Endodermal cell (in vitro differentiated cells): ENCODE results near the gene KYNU. TPM values are rescaled to one million over a fixed set of nuclear protein-coding genes. Genes with fewer than 3 reads are reported as not detected.

Source experiments
- DNase-seq: peaks from one replicate; pipeline ENCODE4 v3.0.0-alpha.2; 2017
- H3K27ac ChIP-seq: 2 replicates; pipeline ENCODE4 v1.5.1; 2013; ENCODE audit warnings: mild to moderate bottlenecking, low read depth, low read length, moderate library complexity
- H3K27me3 ChIP-seq: 2 replicates; pipeline ENCODE4 v1.6.1; 2013; ENCODE audit warnings: mild to moderate bottlenecking, low read length, moderate library complexity; ENCODE audit not compliant: insufficient read depth, control insufficient read depth, poor library complexity, severe bottlenecking
- H3K36me3 ChIP-seq: 2 replicates; pipeline ENCODE4 v1.7.0; 2013; ENCODE audit warnings: mild to moderate bottlenecking, low read length, moderate library complexity; ENCODE audit not compliant: control insufficient read depth, insufficient read depth
- H3K4me1 ChIP-seq: one replicate; pipeline ENCODE4 v1.7.0; 2013; ENCODE audit warnings: low read length; ENCODE audit not compliant: control insufficient read depth, insufficient read depth
- H3K4me3 ChIP-seq: 2 replicates; pipeline ENCODE4 v1.5.1; 2013; ENCODE audit warnings: mild to moderate bottlenecking, low read length, moderate library complexity
- H3K9ac ChIP-seq: 2 replicates; pipeline ENCODE4 v1.6.1; 2013; ENCODE audit warnings: mild to moderate bottlenecking, low read length, moderate library complexity; ENCODE audit not compliant: poor library complexity, severe bottlenecking; ENCODE audit errors: extremely low read depth
- H3K9me3 ChIP-seq: 2 replicates; pipeline ENCODE4 v1.6.1; 2013; ENCODE audit warnings: mild to moderate bottlenecking, low read length, moderate library complexity; ENCODE audit not compliant: control insufficient read depth
- H3K27ac Mint-ChIP-seq: 2 replicates; pipeline ENCODE4 v1.8.0; 2020; ENCODE audit warnings: mixed read lengths
- H3K27me3 Mint-ChIP-seq: 2 replicates; pipeline ENCODE4 v1.8.0; 2021; ENCODE audit warnings: mild to moderate bottlenecking, mixed read lengths; ENCODE audit not compliant: insufficient read depth
- H3K36me3 Mint-ChIP-seq: 2 replicates; pipeline ENCODE4 v1.8.0; 2020; ENCODE audit warnings: low read depth, mixed read lengths
- H3K4me1 Mint-ChIP-seq: 2 replicates; pipeline ENCODE4 v1.8.0; 2020; ENCODE audit warnings: mixed read lengths
- H3K4me3 Mint-ChIP-seq: 2 replicates; pipeline ENCODE4 v1.8.0; 2020; ENCODE audit warnings: mild to moderate bottlenecking, moderate library complexity, mixed read lengths
- H3K9me3 Mint-ChIP-seq: 2 replicates; pipeline ENCODE4 v1.8.0; 2020; ENCODE audit warnings: mild to moderate bottlenecking, mixed read lengths
- WGBS, 2 experiments: methylation state at CpG; one replicate each; pipeline versions ENCODE4 v1.1.5 to v1.1.7; 2013; ENCODE audit warnings: missing lambda C conversion rate in 2 of 2, mixed read lengths in 1 of 2; ENCODE audit not compliant: insufficient coverage in 1 of 2, insufficient read length in 1 of 2; 5-methylcytosine and 5-hydroxymethylcytosine counted together
- total RNA-seq, 2 donors: library from RNA; stranded (reverse); fragmentation: NEBNext Ultra II Directional in 1 of 2; extraction: Animal tissue kit (Norgen Biotek cat#: 25700) in 1 of 2; gene quantifications; 2 replicates in 1 of 2; 3 replicates in 1 of 2; pipeline ENCODE4 v1.2.1, GENCODE V29; 2021
- TF ChIP-seq, protein P1 (sequence below): fragments of 200-600 bp; sonication (generic); conservative IDR thresholded peaks from 2 replicates; pipeline ENCODE4 v1.5.0; 2021; ENCODE audit warnings: antibody characterized with exemption, mild to moderate bottlenecking

KYNU gene
- total RNA-seq, 2 donors from 2014 or later = 1.2 to 4.2 TPM

DNA sequence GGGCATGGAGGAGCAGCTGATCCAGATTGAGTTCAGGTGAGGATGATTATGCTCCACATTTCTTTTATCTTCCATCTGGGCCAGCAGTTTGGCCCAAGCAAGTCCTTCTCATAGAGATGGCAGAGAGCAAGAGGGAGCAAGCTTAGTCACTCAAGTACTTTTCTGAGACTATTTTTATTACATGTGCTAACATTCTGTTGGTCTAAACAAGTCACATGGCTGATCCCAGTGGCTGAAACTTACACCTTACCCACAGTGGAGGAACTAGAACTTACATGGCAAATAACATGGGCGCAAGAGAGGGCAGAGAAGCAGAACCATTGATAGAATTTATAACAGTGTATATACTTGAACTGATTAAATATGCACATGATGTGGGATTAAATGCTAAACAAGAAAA lies 105.7 kb downstream of the KYNU start:
- Mint-ChIP-seq H3K4me1 (peaks cover 10% of the 10 kb centered on the region), H3K27me3 (no peaks in the 10 kb centered on the region), H3K27ac (no peak overlapping the region), H3K36me3 (no peaks in the 10 kb centered on the region), H3K4me3 (no peak overlapping the region), H3K9me3 (no peaks in the 10 kb centered on the region)
- DNase-seq = no peak
- Histone ChIP-seq H3K27me3 (no peaks in the 10 kb centered on the region), H3K9me3 (no peaks in the 10 kb centered on the region), H3K27ac (no peak overlapping the region), H3K36me3 (no peaks in the 10 kb centered on the region), H3K4me1 (no peaks in the 10 kb centered on the region), H3K4me3 (no peak overlapping the region), H3K9ac (no peak overlapping the region)
- TF ChIP-seq, protein P1, sequence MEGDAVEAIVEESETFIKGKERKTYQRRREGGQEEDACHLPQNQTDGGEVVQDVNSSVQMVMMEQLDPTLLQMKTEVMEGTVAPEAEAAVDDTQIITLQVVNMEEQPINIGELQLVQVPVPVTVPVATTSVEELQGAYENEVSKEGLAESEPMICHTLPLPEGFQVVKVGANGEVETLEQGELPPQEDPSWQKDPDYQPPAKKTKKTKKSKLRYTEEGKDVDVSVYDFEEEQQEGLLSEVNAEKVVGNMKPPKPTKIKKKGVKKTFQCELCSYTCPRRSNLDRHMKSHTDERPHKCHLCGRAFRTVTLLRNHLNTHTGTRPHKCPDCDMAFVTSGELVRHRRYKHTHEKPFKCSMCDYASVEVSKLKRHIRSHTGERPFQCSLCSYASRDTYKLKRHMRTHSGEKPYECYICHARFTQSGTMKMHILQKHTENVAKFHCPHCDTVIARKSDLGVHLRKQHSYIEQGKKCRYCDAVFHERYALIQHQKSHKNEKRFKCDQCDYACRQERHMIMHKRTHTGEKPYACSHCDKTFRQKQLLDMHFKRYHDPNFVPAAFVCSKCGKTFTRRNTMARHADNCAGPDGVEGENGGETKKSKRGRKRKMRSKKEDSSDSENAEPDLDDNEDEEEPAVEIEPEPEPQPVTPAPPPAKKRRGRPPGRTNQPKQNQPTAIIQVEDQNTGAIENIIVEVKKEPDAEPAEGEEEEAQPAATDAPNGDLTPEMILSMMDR = no peak
- no CpG with 5 or more reads among the region's 1 CpG for WGBS, 2 experiments

GRCh38 chr2:142984657-142985056 lies 107.2 kb downstream of the KYNU start:
- no peak overlapping the region for H3K4me3 Mint-ChIP-seq
- Histone ChIP-seq H3K4me1 (no peaks in the 10 kb centered on the region), H3K27me3 (no peaks in the 10 kb centered on the region), H3K4me3 (no peak overlapping the region), H3K9ac (no peak overlapping the region), H3K36me3 (no peaks in the 10 kb centered on the region), H3K9me3 (no peaks in the 10 kb centered on the region), H3K27ac (no peak overlapping the region)
- WGBS, 2 experiments = 98 to 100% methylated on average over 2 of the region's 2 CpGs
- H3K4me1 Mint-ChIP-seq = peaks cover 8% of the 10 kb centered on the region
- H3K27ac Mint-ChIP-seq = no peak overlapping the region
- H3K27me3 Mint-ChIP-seq = no peaks in the 10 kb centered on the region
- TF ChIP-seq, protein P1 = no peak
- no peak for DNase-seq
- H3K36me3 Mint-ChIP-seq = no peaks in the 10 kb centered on the region
- H3K9me3 Mint-ChIP-seq = no peaks in the 10 kb centered on the region

GRCh38 chr2:142987044-142987443 lies 109.6 kb downstream of the KYNU start:
- no peaks in the 10 kb centered on the region for H3K4me1 Mint-ChIP-seq

More at GRCh38 chr2:142987044-142987443, 109.6 kb downstream of the KYNU start:
- Histone ChIP-seq H3K9me3 (no peaks in the 10 kb centered on the region), H3K27me3 (no peaks in the 10 kb centered on the region), H3K4me3 (no peak overlapping the region), H3K36me3 (no peaks in the 10 kb centered on the region), H3K4me1 (no peaks in the 10 kb centered on the region), H3K27ac (no peak overlapping the region), H3K9ac (no peak overlapping the region)
- DNase-seq = no peak
- TF ChIP-seq, protein P1 = no peak
- H3K9me3 Mint-ChIP-seq = no peaks in the 10 kb centered on the region
- 87% methylated on average over 2 of the region's 2 CpGs; no CpG with 5 or more reads in 1 of the 2 experiments for WGBS, 2 experiments
- H3K27me3 Mint-ChIP-seq = no peaks in the 10 kb centered on the region
- no peak overlapping the region for H3K27ac Mint-ChIP-seq
- no peak overlapping the region for H3K4me3 Mint-ChIP-seq
- H3K36me3 Mint-ChIP-seq = no peaks in the 10 kb centered on the region
